H1 (cell line): ENCODE results near the gene FZD4. TPM values are rescaled to one million over a fixed set of nuclear protein-coding genes. Genes with fewer than 3 reads are reported as not detected.

Experiments
- ASH2L ChIP-seq: fragments of 200-600, 300-600 bp; sonication (generic); IDR thresholded peaks from one replicate; pipeline ENCODE4 v1.7.1; 2017; ENCODE audit warnings: low read length
- BCL11A ChIP-seq, 2 experiments: IDR thresholded peaks; one replicate each; pipeline ENCODE4 v1.6.1; 2011; ENCODE audit warnings: low read depth in 2 of 2, low read length in 2 of 2, mild to moderate bottlenecking in 2 of 2
- CHD2 ChIP-seq: IDR thresholded peaks from 2 replicates; pipeline ENCODE4 v1.6.1; 2012; ENCODE audit warnings: low read length, improper control_type of control experiment
- GABPA ChIP-seq: IDR thresholded peaks from 2 replicates; pipeline ENCODE4 v1.6.1; 2011; ENCODE audit warnings: mild to moderate bottlenecking, low read length, moderate library complexity, borderline replicate concordance; ENCODE audit not compliant: insufficient read depth
- RBBP5 ChIP-seq: IDR thresholded peaks from 2 replicates; pipeline ENCODE4 v1.7.1; 2012; ENCODE audit warnings: low read depth, mild to moderate bottlenecking, inconsistent platforms, low read length, moderate library complexity, borderline replicate concordance
- SIN3A ChIP-seq, 2 experiments: IDR thresholded peaks in 1 of 2; conservative IDR thresholded peaks in 1 of 2; 2 replicates each; pipeline ENCODE4 v1.6.1; 2011 to 2012; ENCODE audit warnings: low read length in 2 of 2, improper control_type of control experiment in 1 of 2, low read depth in 1 of 2, mild to moderate bottlenecking in 1 of 2
- SIX5 ChIP-seq: IDR thresholded peaks from 2 replicates; pipeline ENCODE4 v1.6.1; 2011; ENCODE audit warnings: mild to moderate bottlenecking, low read depth, low read length
- TBP ChIP-seq: IDR thresholded peaks from 2 replicates; pipeline ENCODE4 v1.6.1; 2011; ENCODE audit warnings: low read depth, low read length, improper control_type of control experiment
- polyA plus RNA-seq, 7 experiments: library from polyadenylated mRNA; depleted of rRNA in 3 of 7; stranded (reverse) in 5 of 7; unstranded in 2 of 7; fragments of >200 nt in 5 of 7; fragments of 200-250 nt in 2 of 7; gene quantifications; 1 replicate in 5 of 7; 2 replicates in 1 of 7; 4 replicates in 1 of 7; pipeline versions ENCODE4 v1.2.1 to v1.2.3, GENCODE V29; 2011 to 2013; ENCODE audit warnings: missing spikeins in 2 of 7, mixed read lengths in 2 of 7
- total RNA-seq: library from RNA; stranded (reverse); fragmentation: NEBNext Ultra II Directional; extraction: Animal tissue kit (Norgen Biotek cat#: 25700); gene quantifications from 2 replicates; pipeline ENCODE4 v1.2.1, GENCODE V29; 2021
- TF ChIP-seq, protein P1 (sequence below): fragments of 300-600 bp; sonication (generic); IDR thresholded peaks from 2 replicates; pipeline ENCODE4 v1.7.1; 2012; ENCODE audit warnings: low read length, moderate library complexity, mild to moderate bottlenecking, inconsistent platforms; ENCODE audit not compliant: insufficient replicate concordance

The FZD4 gene
- total and polyA plus RNA-seq, 2 of the 8 experiments (the other 6 are each of a cell fraction or from before 2014, with no cell fraction given) = 3.1 to 7.1 TPM

DNA sequence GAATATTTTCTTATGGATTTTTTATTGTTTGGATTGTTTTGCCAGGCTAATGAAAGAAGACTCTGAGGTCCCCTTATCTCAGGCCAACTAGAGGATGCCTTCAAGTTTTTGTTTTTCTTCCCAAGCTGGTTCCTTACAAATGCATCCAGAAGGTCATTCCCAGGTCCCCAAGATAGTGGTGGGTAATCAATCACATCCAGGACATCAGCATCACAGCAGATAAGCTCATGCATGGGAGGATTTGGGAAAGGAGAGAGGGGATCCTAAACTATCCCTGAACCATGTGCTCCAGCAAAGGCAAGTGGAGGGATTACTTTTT lies 20.7 kb downstream of the FZD4 start (continued):
- TF ChIP-seq, protein P1, sequence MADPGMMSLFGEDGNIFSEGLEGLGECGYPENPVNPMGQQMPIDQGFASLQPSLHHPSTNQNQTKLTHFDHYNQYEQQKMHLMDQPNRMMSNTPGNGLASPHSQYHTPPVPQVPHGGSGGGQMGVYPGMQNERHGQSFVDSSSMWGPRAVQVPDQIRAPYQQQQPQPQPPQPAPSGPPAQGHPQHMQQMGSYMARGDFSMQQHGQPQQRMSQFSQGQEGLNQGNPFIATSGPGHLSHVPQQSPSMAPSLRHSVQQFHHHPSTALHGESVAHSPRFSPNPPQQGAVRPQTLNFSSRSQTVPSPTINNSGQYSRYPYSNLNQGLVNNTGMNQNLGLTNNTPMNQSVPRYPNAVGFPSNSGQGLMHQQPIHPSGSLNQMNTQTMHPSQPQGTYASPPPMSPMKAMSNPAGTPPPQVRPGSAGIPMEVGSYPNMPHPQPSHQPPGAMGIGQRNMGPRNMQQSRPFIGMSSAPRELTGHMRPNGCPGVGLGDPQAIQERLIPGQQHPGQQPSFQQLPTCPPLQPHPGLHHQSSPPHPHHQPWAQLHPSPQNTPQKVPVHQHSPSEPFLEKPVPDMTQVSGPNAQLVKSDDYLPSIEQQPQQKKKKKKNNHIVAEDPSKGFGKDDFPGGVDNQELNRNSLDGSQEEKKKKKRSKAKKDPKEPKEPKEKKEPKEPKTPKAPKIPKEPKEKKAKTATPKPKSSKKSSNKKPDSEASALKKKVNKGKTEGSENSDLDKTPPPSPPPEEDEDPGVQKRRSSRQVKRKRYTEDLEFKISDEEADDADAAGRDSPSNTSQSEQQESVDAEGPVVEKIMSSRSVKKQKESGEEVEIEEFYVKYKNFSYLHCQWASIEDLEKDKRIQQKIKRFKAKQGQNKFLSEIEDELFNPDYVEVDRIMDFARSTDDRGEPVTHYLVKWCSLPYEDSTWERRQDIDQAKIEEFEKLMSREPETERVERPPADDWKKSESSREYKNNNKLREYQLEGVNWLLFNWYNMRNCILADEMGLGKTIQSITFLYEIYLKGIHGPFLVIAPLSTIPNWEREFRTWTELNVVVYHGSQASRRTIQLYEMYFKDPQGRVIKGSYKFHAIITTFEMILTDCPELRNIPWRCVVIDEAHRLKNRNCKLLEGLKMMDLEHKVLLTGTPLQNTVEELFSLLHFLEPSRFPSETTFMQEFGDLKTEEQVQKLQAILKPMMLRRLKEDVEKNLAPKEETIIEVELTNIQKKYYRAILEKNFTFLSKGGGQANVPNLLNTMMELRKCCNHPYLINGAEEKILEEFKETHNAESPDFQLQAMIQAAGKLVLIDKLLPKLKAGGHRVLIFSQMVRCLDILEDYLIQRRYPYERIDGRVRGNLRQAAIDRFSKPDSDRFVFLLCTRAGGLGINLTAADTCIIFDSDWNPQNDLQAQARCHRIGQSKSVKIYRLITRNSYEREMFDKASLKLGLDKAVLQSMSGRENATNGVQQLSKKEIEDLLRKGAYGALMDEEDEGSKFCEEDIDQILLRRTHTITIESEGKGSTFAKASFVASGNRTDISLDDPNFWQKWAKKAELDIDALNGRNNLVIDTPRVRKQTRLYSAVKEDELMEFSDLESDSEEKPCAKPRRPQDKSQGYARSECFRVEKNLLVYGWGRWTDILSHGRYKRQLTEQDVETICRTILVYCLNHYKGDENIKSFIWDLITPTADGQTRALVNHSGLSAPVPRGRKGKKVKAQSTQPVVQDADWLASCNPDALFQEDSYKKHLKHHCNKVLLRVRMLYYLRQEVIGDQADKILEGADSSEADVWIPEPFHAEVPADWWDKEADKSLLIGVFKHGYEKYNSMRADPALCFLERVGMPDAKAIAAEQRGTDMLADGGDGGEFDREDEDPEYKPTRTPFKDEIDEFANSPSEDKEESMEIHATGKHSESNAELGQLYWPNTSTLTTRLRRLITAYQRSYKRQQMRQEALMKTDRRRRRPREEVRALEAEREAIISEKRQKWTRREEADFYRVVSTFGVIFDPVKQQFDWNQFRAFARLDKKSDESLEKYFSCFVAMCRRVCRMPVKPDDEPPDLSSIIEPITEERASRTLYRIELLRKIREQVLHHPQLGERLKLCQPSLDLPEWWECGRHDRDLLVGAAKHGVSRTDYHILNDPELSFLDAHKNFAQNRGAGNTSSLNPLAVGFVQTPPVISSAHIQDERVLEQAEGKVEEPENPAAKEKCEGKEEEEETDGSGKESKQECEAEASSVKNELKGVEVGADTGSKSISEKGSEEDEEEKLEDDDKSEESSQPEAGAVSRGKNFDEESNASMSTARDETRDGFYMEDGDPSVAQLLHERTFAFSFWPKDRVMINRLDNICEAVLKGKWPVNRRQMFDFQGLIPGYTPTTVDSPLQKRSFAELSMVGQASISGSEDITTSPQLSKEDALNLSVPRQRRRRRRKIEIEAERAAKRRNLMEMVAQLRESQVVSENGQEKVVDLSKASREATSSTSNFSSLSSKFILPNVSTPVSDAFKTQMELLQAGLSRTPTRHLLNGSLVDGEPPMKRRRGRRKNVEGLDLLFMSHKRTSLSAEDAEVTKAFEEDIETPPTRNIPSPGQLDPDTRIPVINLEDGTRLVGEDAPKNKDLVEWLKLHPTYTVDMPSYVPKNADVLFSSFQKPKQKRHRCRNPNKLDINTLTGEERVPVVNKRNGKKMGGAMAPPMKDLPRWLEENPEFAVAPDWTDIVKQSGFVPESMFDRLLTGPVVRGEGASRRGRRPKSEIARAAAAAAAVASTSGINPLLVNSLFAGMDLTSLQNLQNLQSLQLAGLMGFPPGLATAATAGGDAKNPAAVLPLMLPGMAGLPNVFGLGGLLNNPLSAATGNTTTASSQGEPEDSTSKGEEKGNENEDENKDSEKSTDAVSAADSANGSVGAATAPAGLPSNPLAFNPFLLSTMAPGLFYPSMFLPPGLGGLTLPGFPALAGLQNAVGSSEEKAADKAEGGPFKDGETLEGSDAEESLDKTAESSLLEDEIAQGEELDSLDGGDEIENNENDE = no peak
- no peak for TF ChIP-seq SIX5
- no peak for TF ChIP-seq CHD2
- no peak for TF ChIP-seq ASH2L
- no peak for TF ChIP-seq TBP
- TF ChIP-seq GABPA = no peak
- no peak for TF ChIP-seq RBBP5
- no peak for TF ChIP-seq BCL11A (IDR thresholded peaks at IDR 0.05; ENCODE audit: low read depth in 2 of 2, low read length in 2 of 2)
- no peak for TF ChIP-seq SIN3A (conservative IDR thresholded peaks at IDR 0.05 in 1 of 2, IDR thresholded peaks at IDR 0.05 in 1 of 2; ENCODE audit: low read depth in 1 of 2, low read length in 2 of 2)
